Measurements from ENCODE around the gene MYT1.

MYT1 gene

DNA sequence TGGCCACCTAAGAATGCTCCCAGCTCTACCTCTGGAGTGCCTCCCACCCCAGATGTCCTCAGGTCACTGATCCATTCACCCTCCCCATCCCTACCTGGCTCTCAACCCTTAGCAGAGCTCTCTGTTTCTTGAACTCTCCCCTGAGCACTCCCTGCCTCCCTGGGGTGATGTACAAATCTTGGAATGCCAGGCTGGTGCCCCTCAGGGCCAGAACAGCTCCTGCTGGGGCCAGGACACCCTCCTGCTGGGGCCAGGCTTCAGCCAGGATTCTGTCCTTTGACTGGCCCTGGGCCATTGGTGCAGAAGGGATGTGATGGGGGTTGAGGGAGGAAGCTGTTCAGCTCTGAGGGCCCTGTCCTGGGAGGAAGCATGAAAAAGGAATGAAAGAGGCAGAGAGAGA lies 30.0 kb downstream of the MYT1 start:
- FAIRE-seq = no peak

DNA sequence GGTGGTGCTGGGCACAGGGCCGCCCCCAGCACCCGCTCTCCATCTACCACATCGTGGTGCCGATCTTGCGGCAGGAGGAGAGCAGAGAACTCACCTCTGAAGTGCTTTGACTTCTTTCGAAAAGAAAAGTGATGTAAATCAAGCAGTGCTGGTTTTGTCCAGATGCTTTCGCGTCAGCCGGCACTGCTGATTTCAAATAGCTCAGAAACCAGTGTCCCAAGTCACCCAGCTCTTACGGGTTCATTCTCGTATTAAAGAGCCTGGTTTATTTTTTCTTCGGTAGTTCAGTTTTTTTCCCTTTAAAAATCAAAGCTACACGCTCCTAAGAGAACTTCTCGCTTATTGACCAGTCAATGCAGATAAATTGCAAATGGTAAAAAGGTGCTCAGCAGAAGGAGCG lies 32.1 kb downstream of the MYT1 start:
- FAIRE-seq = no peak

DNA sequence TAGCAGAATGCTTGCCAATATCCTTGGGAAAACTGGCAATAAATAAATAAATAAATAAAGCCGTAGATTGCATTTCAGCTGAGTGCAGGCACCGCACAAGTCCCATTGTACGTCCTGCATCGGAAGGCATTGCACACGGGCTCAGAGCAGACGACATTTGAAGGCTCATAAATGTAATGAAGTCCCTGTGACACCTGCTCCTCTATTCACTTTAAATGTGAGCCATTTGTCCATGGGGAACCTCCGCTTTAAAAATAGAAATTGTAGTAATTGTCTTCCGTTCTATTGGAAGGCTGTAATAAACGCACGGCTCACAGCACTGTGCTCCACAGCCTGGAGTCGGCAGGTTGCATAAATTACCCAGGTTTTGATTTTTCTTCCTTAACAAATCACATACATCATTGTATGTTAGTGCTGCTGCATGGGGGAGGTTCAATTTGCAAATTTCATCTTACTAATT lies 32.6 kb downstream of the MYT1 start:
- FAIRE-seq = no peak

DNA sequence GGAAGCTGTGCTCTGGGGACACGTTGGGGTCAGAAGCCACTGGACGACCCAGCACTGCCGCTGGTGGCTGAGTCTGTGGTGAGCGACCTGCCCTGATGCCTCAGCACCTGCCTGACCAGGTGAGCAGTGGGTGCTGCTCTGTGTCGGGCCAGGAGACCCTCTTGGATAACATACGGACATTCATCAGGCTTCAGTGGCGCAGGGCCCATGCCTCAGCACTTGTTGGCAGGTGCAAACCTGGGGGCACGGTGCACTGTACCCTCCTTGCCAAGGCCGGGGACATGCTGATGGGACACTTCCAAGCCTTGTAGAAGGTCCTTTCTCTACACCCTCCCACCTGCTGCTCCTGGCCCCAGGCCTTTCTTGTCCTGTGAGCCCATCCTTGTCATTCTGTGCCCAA lies 34.1 kb downstream of the MYT1 start:
- no peak for FAIRE-seq

DNA sequence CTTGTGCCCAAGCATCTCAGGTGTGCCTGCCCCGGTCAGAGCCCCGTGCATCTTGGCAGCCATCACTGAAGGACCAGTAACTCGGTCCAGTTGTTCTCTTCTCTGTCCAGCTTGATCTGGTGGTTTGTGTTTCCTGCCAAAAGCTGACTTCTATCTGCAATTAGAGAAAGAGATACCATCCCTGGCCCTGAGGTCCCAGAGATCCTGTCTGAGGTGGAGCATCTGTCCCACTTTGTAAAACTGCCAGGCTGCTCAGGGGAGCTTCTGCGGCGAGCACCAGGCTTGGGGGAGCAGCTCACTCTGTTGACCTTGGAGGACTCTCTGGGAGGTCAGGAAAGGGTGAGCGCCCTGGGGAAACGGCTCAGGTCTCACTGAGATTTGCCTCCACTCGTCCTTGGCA lies 35.1 kb downstream of the MYT1 start:
- no peak for FAIRE-seq

DNA sequence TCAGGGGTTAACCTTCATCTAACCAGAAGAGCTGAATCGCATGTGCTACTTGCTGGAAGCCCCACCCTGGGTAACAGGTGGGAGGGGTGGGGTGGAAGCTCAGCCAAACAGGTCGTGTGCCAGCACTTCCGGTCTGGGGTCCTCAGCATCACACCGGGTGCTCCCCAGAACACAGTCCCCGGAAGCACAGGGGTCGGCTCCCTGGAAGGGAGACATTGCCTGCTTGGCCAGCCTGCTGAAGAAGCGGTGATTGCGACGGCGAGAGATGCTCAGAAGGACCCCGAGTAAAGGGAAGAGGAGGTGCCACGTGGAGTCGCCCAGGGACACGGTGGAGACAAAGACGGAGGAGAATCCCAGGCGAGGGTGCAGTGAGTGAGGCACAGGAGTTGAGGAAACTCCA lies 36.5 kb downstream of the MYT1 start:
- FAIRE-seq = no peak

DNA sequence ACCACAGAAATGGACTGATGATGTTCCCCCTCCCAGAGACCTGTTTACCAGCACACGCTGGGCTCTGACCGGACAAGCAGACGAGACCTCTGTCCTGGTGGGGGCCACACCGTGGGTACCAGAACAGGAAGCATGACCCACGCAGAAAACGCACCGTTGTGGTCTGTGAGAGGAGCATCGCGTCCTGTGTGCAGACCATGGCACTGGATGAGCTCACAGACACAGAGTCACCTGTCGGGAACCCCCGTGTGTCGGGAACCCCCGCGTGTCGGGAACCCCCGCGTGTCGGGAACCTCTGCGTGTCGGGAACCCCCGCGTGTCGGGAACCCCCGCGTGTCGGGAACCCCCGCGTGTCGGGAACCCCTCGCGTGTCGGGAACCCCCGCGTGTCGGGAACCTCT lies 37.4 kb downstream of the MYT1 start:
- FAIRE-seq = no peak

DNA sequence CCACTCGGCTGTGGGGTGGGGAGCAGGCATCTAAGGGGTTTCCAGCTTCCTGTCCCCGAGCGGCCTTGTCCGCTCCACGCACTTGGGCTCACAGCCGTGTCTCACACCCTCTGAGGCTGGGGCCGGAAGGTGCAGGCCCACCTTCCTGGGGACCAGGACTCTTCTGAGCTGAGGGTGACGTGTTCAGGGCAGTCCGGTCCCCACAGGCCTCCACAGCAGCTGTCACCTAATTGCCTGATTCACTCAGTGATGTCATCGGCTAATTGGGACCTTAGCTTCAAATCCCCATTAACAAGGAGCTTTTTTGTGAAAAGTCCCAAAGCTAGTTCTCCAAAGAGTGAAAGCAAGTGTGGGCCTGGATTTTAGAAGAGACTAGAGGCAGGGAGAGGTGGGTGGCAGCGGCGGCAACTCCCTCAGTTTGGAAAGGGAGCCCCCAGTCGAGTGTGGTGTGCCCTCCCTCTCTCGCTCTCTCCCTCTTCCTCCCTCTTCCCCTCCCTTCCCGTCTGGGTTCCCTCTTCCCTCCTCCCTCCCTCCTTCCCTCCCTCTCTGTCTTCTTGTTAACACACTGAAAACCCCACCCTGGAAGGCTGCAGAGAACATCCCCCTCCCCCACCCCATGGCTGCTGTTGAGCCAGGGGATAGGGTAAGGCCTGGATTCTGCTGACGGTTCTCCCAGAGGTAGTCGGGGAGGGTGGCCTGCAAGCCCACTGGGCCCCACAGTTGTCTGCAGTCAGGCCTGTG lies 39.0 kb downstream of the MYT1 start:
- no peak for FAIRE-seq

DNA sequence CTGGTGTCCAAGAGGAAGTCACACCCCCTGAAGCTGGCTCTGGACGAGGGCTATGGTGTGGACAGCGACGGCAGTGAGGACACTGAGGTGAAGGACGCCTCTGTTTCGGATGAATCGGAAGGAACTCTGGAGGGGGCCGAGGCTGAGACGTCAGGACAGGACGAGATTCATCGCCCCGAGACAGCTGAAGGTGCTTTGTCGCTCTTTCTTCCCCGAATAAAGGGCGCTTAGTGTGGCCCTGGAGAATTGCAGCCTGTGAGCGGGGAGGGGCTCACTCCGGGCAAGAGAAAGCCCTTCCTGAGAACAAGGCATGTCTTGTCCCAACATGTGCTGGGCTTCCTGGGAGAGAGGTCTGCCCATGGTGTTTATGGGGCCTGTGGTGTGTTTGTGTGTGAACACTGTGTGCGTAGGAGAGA lies 41.4 kb downstream of the MYT1 start:
- FAIRE-seq = no peak

DNA sequence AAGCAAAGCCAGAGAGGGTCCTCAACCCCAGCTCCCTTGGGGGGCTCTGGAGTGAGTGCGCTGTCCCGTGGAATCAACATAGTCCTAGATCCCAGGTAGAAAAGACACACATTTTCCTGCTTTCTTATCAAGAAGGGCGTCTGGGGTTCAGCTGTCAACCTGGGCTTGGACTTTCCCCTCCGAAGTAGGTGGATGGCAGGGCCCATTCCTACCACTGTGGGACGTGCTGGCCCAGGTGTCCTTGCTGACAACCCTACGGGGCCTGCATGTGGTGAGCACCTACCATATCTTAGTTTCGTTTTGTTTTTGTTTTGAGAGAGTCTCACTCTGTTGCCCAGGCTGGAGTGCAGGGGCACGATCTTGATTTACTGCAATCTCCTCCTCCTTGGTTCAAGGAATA lies 42.4 kb downstream of the MYT1 start:
- FAIRE-seq = no peak

DNA sequence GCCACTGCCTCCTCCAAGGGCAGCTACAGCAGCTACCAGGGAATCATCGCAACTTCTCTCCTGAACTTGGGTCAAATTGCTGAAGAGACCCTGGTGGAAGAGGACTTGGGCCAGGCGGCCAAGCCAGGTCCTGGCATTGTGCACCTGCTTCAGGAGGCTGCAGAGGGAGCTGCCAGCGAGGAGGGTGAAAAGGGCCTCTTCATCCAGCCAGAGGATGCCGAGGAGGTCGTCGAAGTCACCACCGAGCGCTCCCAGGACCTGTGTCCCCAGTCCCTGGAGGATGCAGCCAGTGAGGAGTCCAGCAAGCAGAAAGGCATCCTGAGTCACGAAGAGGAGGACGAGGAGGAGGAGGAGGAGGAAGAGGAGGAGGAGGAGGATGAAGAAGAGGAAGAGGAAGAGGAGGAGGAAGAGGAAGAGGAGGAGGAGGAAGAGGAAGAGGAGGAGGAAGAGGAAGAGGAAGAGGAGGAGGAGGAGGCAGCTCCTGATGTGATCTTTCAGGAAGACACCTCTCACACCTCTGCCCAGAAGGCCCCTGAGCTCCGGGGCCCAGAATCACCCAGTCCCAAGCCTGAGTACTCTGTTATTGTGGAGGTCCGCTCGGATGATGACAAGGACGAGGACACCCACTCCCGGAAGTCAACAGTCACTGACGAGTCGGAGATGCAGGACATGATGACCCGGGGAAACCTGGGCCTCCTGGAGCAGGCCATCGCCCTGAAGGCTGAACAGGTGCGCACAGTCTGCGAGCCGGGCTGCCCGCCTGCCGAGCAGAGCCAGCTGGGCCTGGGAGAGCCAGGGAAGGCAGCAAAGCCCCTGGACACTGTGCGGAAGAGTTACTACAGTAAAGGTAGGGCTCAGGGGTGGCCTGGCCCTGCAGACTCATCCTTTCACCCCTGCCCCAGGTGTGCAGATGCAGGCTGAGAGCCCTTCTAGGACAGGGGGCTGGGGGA lies 43.7 kb downstream of the MYT1 start:
- no peak for FAIRE-seq

DNA sequence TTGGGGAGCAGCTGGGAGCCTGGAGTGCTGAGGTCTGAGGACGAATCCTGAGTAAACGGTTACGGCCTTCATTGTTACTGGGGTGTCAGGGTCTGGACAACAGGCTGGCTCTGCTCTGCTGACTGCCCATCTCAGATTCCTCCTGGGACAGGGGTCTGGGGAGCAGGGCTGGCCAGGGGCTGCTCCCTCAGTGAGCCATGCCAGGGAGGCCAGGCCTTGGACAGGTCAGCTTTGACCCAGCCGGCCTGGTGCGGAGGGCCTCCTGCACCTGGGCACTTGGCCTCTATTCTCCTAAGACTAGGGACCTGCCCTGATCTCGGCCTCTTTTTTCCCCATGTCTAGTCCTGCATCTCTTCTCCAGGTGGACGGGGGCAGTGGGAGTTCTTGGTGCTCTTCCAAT lies 44.9 kb downstream of the MYT1 start:
- no peak for FAIRE-seq

DNA sequence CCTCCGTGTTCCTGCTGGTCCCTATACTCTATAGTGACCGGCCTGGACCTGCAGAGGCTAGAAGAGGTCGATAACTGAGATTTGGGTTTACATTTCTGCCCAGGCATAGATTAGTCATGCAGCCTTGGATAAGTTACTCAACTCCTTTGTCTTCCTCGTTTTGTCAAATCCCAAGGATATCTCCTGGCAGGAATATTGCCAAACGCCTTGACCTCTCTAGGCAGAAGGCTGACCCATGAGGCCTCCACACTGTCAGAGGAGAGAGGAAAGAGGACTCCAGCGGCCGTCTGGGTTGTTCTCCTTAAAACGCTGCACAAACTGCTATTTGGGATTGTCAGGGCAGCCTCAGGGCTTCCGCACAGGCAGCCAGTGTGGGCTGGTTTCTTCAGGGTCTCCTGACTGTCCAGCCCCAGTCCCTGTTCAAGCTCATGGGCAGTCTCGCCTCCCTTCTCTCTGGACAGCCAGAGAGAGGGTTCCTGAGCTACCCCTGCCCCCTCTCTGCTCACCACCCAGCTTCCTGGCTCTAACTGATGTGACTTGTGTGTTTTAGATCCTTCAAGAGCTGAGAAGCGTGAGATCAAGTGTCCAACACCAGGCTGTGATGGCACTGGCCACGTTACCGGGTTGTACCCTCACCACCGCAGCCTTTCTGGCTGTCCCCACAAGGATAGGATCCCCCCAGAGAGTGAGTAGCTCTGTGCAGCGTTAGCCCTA lies 46.6 kb downstream of the MYT1 start:
- no peak for FAIRE-seq

DNA sequence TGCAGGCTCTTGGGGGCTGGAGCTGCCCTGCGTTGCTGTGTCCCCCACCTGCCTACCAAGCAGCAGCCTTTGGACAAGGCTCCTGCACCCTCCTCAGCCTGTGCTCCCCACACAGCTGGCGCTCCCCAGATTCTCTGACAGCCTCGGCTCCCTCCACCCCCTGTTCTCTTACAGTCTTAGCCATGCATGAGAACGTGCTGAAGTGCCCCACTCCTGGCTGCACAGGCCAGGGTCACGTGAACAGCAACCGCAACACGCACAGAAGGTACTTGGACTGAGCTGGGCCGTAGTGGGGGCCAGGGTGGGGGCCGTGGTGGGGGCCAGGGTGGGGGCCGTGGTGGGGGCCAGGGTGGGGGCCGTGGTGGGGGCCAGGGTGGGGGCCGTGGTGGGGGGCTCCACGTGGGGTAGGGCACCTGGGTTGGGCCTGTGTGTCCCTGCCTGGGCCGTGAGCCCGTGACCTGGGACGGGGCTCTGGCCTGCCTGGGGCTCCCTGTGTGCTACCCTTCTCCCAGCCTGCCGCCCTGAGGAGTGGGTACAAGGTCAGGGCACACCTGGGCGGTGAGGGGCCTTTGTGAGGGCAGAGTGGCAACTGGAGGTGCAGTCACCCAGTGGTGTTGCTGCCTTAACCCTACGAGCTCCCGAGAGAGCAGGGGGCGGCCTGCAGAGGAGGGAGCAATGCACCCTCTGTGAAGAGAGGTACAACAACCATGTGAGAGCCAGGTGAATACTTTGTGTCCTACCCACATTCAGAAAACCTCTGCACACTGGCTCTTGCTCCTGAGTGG lies 47.8 kb downstream of the MYT1 start:
- no peak for FAIRE-seq

DNA sequence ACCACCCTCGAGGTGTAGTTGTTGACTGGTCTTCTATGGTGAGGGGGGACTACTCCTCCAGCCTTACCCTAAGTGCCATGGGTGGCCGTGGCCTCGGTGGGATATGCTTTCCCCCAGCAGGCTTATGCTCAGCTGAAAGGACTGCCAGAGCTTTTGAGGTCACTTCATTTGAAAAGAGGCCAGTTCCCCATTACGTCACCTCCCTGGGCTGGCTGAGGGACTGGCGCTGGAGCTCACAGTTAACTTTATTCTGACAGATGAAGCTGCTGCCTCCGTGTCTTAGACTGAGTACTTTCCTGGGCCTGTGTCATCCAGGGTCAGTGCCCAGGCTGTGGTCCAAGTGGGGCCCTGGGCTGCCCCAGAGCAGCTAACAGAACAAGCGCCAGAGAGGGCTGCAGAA lies 48.5 kb downstream of the MYT1 start:
- FAIRE-seq = no peak

DNA sequence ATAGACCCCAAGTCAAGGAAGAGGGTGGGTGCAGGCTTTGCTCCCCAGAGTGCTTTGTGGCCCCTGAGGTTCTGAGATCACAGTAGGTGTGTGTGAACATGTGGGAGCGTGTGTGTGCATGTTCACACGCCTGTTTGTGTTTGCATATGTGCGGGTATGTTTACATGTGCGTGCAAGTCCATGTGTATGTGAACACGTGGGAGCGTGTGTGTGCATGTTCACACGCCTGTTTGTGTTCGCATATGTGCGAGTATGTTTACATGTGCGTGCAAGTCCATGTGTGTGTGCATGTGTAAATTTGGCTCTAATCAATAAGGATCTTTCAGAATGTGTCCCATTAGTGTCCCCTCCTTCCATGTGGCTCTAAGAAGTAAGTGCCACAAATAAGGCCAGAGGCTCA lies 49.9 kb downstream of the MYT1 start:
- no peak for FAIRE-seq

DNA sequence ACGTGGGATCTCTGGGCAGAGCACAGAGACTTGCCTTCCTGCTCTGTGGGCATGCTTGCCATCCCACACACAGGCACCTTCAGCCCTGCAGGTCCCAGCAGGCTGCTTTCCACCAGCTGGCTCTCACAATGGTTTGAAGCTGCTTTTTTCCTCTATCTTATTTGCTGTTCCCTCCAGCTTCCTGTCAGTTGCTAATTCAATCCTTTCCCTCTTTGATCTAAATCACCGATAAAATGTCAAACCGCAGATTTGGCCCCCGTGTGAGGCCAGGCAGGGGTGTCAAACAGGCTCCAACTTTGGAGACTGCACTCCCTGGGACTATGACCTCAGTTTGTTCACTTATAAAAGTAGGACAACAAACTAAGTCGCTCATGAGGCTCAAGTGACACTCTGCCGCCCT lies 50.7 kb downstream of the MYT1 start:
- FAIRE-seq = no peak

DNA sequence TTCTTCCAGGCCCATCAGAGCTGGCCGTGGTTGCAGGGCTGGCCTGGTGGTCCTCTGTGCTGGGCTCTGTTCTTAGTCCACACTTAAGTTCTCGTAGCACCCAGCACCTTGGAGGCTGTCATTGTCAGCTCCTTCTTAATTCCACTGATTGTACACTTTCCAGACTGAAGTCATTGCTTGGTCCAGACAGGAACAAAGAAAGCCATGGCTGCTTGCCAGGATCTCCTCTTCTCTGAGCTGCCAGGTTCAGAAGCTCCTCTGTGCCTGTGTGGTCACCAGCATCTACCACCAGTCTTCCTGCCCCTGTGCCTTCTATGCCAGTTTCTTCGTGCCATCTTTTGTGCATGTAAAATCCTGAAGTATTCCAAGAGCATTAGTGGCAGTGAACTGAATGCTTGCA lies 51.8 kb downstream of the MYT1 start:
- no peak for FAIRE-seq

DNA sequence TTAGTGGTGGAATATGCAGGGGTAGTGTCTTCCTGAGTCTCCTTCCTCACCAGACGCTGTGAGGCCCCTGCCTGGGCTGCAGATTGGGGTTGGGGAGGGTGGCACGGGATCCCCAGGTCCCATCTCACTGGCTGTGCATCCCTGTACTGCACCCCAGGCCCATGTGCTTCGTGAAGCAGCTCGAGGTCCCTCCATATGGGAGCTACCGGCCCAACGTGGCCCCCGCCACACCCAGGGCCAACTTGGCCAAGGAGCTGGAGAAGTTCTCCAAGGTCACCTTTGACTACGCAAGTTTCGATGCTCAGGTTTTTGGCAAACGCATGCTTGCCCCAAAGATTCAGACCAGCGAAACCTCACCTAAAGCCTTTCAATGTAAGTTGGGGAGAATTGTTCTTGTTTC lies 52.7 kb downstream of the MYT1 start:
- FAIRE-seq = no peak

DNA sequence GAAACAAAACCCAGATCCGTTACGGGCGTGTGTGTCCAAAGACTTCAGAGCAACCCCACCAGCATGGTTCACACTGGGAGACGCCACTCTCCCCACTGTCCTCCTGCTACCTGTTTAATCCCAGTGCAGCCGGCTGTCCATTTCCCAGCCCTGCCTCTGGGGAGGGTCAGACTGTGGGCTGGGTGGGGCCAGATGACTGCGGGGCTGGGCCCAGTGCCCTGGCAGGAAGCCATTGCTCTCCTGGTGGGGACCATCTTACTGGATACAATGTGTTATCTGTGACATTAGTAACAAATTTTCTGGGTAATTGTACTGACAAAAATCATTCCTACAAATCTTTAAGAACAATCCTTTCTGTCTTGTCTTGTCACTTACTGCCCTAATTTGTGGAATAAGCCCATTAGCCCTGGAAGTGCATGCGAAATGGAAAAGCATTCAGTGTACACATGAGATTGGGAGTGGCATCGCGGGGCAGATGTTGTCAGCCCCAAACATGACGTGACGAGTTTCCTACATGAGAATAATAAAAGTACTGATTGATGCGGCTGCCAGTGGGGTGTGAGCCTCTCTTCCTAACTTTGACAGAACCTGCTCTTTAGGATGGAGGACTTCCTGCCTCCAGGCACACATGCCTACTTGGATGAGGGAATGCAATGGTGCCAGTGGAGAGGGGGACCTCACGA lies 53.4 kb downstream of the MYT1 start:
- no peak for FAIRE-seq

DNA sequence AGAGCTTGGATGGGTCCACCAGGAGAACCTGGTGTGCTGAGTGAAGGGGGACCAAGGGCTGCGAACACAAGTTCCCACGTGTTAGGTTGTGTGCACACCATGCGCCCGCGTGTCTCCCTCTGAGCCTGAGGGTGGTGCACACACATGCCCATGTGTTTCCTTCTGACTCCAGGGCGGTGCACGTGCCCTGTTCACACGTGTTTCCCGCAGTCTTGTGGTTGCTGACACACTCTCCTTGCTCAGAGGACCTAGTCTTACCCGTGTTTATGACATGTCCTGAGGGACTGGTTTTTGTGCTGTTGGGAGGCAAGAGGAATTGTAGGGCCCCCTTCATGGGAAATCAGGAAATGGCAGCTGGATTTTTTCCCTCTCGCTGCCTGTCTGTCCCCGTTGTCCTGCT lies 55.0 kb downstream of the MYT1 start:
- no peak for FAIRE-seq

DNA sequence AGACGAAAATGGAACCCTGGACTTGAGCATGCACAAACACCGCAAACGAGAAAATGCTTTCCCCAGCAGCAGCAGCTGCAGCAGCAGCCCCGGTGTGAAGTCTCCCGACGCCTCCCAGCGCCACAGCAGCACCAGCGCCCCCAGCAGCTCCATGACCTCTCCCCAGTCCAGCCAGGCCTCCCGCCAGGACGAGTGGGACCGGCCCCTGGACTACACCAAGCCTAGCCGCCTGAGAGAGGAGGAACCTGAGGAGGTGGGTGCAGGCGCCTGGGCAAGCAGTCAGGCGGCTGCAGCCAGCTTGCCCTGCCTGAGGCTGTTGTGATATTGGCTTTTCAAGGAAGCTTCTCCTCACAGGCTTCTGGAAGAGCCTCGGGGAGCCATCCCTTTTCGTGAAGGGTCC lies 55.5 kb downstream of the MYT1 start:
- FAIRE-seq = no peak

Measured in endometrium (tissue), 2 donors.